Fibroblast of upper back skin (primary cell): ENCODE results near the gene RIPOR2.
"Not testable (repeated sequence)": the region's sequence is repeated elsewhere in the genome, so short reads cannot be mapped to it uniquely, and the experiment has no call there.

Source experiments
- DNase-seq: peaks from one replicate; pipeline ENCODE4 v3.0.0-alpha.2; 2013

RIPOR2 gene

GRCh38 chr6:24925661-24926060, 10.1 kb downstream of the RIPOR2 start:
- no peak for DNase-seq

GRCh38 chr6:24924580-24925356, 11.0 kb downstream of the RIPOR2 start:
- no peak for DNase-seq

- no peak for DNase-seq
These were observed 11.8 kb downstream of the RIPOR2 start for GRCh38 chr6:24923885-24924401.

GRCh38 chr6:24922814-24923213, 12.9 kb downstream of the RIPOR2 start:
- DNase-seq = no peak

- DNase-seq = no peak
These were observed 13.6 kb downstream of the RIPOR2 start for GRCh38 chr6:24922170-24922569.

- DNase-seq = no peak
These were observed 15.6 kb downstream of the RIPOR2 start for GRCh38 chr6:24920136-24920535.

- peak; percentile 56 for DNase-seq
These were observed 16.5 kb downstream of the RIPOR2 start for GRCh38 chr6:24919056-24919892.

- no peak for DNase-seq
These were observed 17.1 kb downstream of the RIPOR2 start for GRCh38 chr6:24918641-24919055.

GRCh38 chr6:24916496-24916895, 19.3 kb downstream of the RIPOR2 start:
- no peak for DNase-seq

- DNase-seq = no peak
These were observed 20.1 kb downstream of the RIPOR2 start for GRCh38 chr6:24915641-24916040.

GRCh38 chr6:24914082-24914481, 21.7 kb downstream of the RIPOR2 start:
- not testable (repeated sequence) for DNase-seq

GRCh38 chr6:24911796-24912382, 23.9 kb downstream of the RIPOR2 start:
- DNase-seq = no peak

GRCh38 chr6:24910961-24911725, 24.6 kb downstream of the RIPOR2 start:
- DNase-seq = peak; percentile 39

- no peak for DNase-seq
These were observed 25.3 kb downstream of the RIPOR2 start for GRCh38 chr6:24910331-24910960.

GRCh38 chr6:24909241-24910216, 26.2 kb downstream of the RIPOR2 start:
- no peak for DNase-seq

GRCh38 chr6:24908650-24909035, 27.1 kb downstream of the RIPOR2 start:
- DNase-seq = peak; percentile 58

GRCh38 chr6:24907919-24908649, 27.7 kb downstream of the RIPOR2 start:
- DNase-seq = no peak

- DNase-seq = no peak
These were observed 29.4 kb downstream of the RIPOR2 start for GRCh38 chr6:24906314-24906713.

GRCh38 chr6:24905483-24905882, 30.3 kb downstream of the RIPOR2 start:
- DNase-seq = peak; percentile 28

GRCh38 chr6:24903681-24904080, 32.1 kb downstream of the RIPOR2 start:
- DNase-seq = no peak
